ENCODE results near the gene APCDD1.

DNA sequence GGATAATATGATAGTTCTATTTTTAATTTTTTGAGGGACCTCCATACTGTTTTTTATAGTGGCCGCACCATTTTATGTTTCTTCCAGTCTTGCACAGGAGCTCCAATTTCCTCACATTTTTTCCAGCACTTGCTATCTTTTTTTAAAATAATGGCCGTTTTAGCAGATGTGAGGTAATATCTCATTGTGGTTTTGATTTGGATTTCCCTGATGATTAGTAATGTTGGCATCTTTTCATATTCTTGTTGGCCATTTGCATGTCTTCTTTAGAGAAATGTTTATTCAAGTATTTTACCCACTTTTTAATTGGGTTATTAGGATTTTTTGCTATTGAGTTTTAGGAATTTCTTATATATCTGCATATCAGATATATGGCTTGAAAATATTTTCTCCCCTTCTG is 41.5 kb downstream of the APCDD1 start:
- TF ChIP-seq CTCF (conservative IDR thresholded peaks at IDR 0.05 in 1 of 2, IDR thresholded peaks at IDR 0.05 in 1 of 2; ENCODE audit: low read depth in 1 of 2, low read length in 2 of 2) = no peak
- TF ChIP-seq EZH2 (IDR thresholded peaks at IDR 0.05; ENCODE audit: low read length, missing control alignments) = no peak
